Erythroblast (primary cell): Measurements from ENCODE around the gene ITPR1.

ENCODE experiments used
- GATA1 ChIP-seq: IDR thresholded peaks from 2 replicates; pipeline ENCODE4 v1.6.1; 2011; ENCODE audit warnings: low read depth, mild to moderate bottlenecking, control low read depth, low read length, moderate library complexity
- POLR2A ChIP-seq: IDR thresholded peaks from 2 replicates; pipeline ENCODE4 v1.6.1; 2011; ENCODE audit warnings: mild to moderate bottlenecking, low read length

DNA sequence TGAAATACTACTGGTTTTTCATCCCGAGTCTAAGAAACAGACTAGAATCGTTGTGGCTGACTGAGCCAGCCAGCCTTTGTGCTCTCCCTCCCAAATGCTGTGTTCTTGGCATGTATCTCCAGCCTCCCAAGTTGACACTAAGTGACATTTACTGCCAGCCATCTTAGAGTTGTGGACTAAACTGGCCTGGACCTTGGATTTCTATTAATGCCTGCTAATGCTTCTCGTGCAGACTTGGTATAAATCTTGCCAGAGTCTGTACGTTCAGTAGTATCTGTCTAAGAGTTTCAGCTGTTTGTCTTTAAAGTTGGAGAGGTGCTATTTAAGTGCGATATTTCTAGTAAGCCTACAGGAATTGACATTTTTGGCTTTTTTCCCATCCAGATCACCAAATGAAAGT is 319.4 kb downstream of the ITPR1 start:
- no peak for TF ChIP-seq POLR2A
- no peak for TF ChIP-seq GATA1
